ENCODE data around the gene SPINK5. TPM values are rescaled to one million over a fixed set of nuclear protein-coding genes. Genes with fewer than 3 reads are reported as not detected.

SPINK5 gene
- total RNA-seq, 1 experiment from 2014 or later = 6.0 TPM

DNA sequence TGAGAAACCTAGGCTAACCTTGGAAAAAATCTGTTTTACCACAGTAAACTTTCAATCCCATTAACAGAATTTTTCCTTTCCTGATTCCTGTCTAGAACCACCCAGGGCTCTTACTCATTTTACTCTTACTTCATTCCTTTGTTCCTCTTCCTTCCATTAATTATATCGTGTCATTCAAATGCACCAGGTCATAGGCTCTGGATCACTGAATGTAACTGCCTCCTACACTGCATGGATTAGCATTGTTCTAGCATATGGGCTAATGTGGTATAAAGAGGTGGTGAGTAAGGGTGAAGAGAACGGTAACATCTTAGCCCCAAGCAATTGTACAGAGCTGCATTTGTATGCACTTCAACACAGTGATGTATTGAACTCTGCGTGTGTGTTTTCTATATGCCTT, 49.5 kb upstream of the SPINK5 start:
- no peak overlapping the region for H2BK5ac ChIP-seq (ENCODE audit: insufficient read length, low read length)
- no peak overlapping the region for H4K91ac ChIP-seq (ENCODE audit: insufficient read length, low read depth, low read length)
- no peak overlapping the region for H3K4ac ChIP-seq (ENCODE audit: low read depth, low read length)
- TF ChIP-seq CTCF (conservative IDR thresholded peaks at IDR 0.05) = no peak
- no peak overlapping the region for H3K4me2 ChIP-seq (ENCODE audit: insufficient read depth, insufficient read length, low read length)
- H3K79me1 ChIP-seq (ENCODE audit: insufficient read depth, low read depth, low read length, poor library complexity, severe bottlenecking) = no peaks in the 10 kb centered on the region
- no peaks in the 10 kb centered on the region for H3K79me2 ChIP-seq (ENCODE audit: insufficient read depth, low read length)
- H3K4me1 Mint-ChIP-seq = peaks cover 8 to 12% of the 10 kb centered on the region in 2 experiments
- H3K27ac Mint-ChIP-seq = no peak overlapping the region; a peak in 1 of 7 replicates
- H4K5ac ChIP-seq (ENCODE audit: insufficient read length, low read depth, low read length) = no peak overlapping the region
- DNase-seq = no peak
- no peak overlapping the region for H3K9ac ChIP-seq (ENCODE audit: extremely low read depth, insufficient read length, low read length)
- no peaks in the 10 kb centered on the region for H3K27me3 ChIP-seq (ENCODE audit: insufficient read depth, low read length)
- no peak overlapping the region for H3K56ac ChIP-seq (ENCODE audit: insufficient read length, low read depth, low read length)
- no peak overlapping the region for H2BK120ac ChIP-seq (ENCODE audit: low read depth, low read length, poor library complexity, severe bottlenecking)
- no peak overlapping the region for H3T11ph ChIP-seq (ENCODE audit: low read length)
- no peak overlapping the region for H2AFZ ChIP-seq (ENCODE audit: low read length)
- no peaks in the 10 kb centered on the region for H3K23me2 ChIP-seq (ENCODE audit: insufficient read length, low read depth, low read length, poor library complexity, severe bottlenecking)
- H2BK20ac ChIP-seq (ENCODE audit: low read depth, low read length, poor library complexity, severe bottlenecking) = no peak overlapping the region
- WGBS (ENCODE audit: extremely low coverage, insufficient read length, low lambda C conversion rate) = no CpG with 5 or more reads among the region's 3 CpGs
- no peak overlapping the region for H3K23ac ChIP-seq (ENCODE audit: insufficient read length, low read depth, low read length)
- H3K18ac ChIP-seq (ENCODE audit: insufficient read length, low read depth, low read length) = no peak overlapping the region
- peaks cover 5% of the 10 kb centered on the region; the same call in 1 of the 2 replicates for H3K4me1 ChIP-seq (ENCODE audit: insufficient read depth, low read length)
- no peak overlapping the region for H3K27ac ChIP-seq (ENCODE audit: insufficient read length, low read depth, low read length)
- no peak overlapping the region for H3K14ac ChIP-seq (ENCODE audit: insufficient read depth, low read length)
- no peaks in the 10 kb centered on the region for H3K9me3 Mint-ChIP-seq
- H4K20me1 ChIP-seq (ENCODE audit: control insufficient read depth, insufficient read depth, insufficient read length) = no peaks in the 10 kb centered on the region
- H2BK12ac ChIP-seq (ENCODE audit: insufficient read length, low read depth, low read length) = no peak overlapping the region
- H2BK15ac ChIP-seq (ENCODE audit: low read depth, low read length) = no peak overlapping the region
- H3K36me3 Mint-ChIP-seq (ENCODE audit: insufficient read depth in 1 of 3, low read depth in 3 of 3) = peaks cover 0 to 3% (median 0%) of the 10 kb centered on the region in 3 experiments; a peak in 2 of 7 replicates
- no peaks in the 10 kb centered on the region for H3K27me3 Mint-ChIP-seq (ENCODE audit: low read depth)
- no peak overlapping the region for H2AK5ac ChIP-seq (ENCODE audit: insufficient read length, low read length)
- no peak overlapping the region for H4K8ac ChIP-seq (replicated peaks; ENCODE audit: insufficient read length, low read depth, low read length)
- no peaks in the 10 kb centered on the region for H3K9me3 ChIP-seq (ENCODE audit: control insufficient read depth, low read depth, low read length)
- no peak overlapping the region for H3K4me3 Mint-ChIP-seq

Measured in H9 (cell line).